ENCODE results near the gene SCAPER. TPM values are rescaled to one million over a fixed set of nuclear protein-coding genes. Genes with fewer than 3 reads are reported as not detected.

Gene SCAPER
- polyA plus RNA-seq, 1 experiment, result 5.4 TPM

- Histone ChIP-seq H3K9me3 (ENCODE audit: control insufficient read depth, insufficient read depth, low read length) (peaks cover 3% of the 10 kb centered on the region), H3K4me3 (ENCODE audit: low read depth, low read length) (no peak overlapping the region), H3K27me3 (ENCODE audit: control insufficient read depth, insufficient read depth, low read length) (no peaks in the 10 kb centered on the region), H3K27ac (ENCODE audit: low read depth, low read length) (no peak overlapping the region)
- no peak for DNase-seq (ENCODE audit: low read depth, low spot score)
- ChIA-PET CTCF (interaction anchor here (0.8 kb wide), 1 partner anchor 497 kb away, joined by 3 read pairs; no protein-coding TSS in a partner anchor), POLR2A (no interaction called here)
- no peak for TF ChIP-seq CTCF (IDR thresholded peaks at IDR 0.05; ENCODE audit: low read depth, low read length)
Observed at GRCh38 chr15:76636059-76636458, 269.1 kb downstream of the SCAPER start.

GRCh38 chr15:76626611-76627010, 278.5 kb downstream of the SCAPER start:
- CTCF ChIA-PET, result no interaction called here
- H3K4me3 ChIP-seq (ENCODE audit: low read depth, low read length), result no peak overlapping the region
- no peaks in the 10 kb centered on the region for H3K27me3 ChIP-seq (ENCODE audit: control insufficient read depth, insufficient read depth, low read length)
- H3K9me3 ChIP-seq (ENCODE audit: control insufficient read depth, insufficient read depth, low read length), result no peaks in the 10 kb centered on the region; the same call in 1 of the 2 replicates
- POLR2A ChIA-PET, result no interaction called here
- no peak for TF ChIP-seq CTCF (IDR thresholded peaks at IDR 0.05; ENCODE audit: low read depth, low read length)
- no peak overlapping the region for H3K27ac ChIP-seq (ENCODE audit: low read depth, low read length)
- DNase-seq (ENCODE audit: low read depth, low spot score), result no peak

- no peak overlapping the region for H3K27ac ChIP-seq (ENCODE audit: low read depth, low read length)
- TF ChIP-seq CTCF (IDR thresholded peaks at IDR 0.05; ENCODE audit: low read depth, low read length), result no peak
- ChIA-PET CTCF (interaction anchor here (0.6 kb wide), 1 partner anchor 290 kb away, joined by 8 read pairs; no protein-coding TSS in a partner anchor), POLR2A (no interaction called here)
- no peak for DNase-seq (ENCODE audit: low read depth, low spot score)
- H3K4me3 ChIP-seq (ENCODE audit: low read depth, low read length), result no peak overlapping the region
- H3K9me3 ChIP-seq (ENCODE audit: control insufficient read depth, insufficient read depth, low read length), result no peaks in the 10 kb centered on the region; the same call in 1 of the 2 replicates
- no peaks in the 10 kb centered on the region for H3K27me3 ChIP-seq (ENCODE audit: control insufficient read depth, insufficient read depth, low read length)
Observed at GRCh38 chr15:76625267-76625666, 279.9 kb downstream of the SCAPER start.

- H3K27ac ChIP-seq (ENCODE audit: low read depth, low read length), result no peak overlapping the region
- ChIA-PET CTCF (no interaction called here), POLR2A (no interaction called here)
- H3K27me3 ChIP-seq (ENCODE audit: control insufficient read depth, insufficient read depth, low read length), result no peaks in the 10 kb centered on the region
- no peak overlapping the region for H3K4me3 ChIP-seq (ENCODE audit: low read depth, low read length)
- no peak for DNase-seq (ENCODE audit: low read depth, low spot score)
- no peak for TF ChIP-seq CTCF (IDR thresholded peaks at IDR 0.05; ENCODE audit: low read depth, low read length)
- no peaks in the 10 kb centered on the region for H3K9me3 ChIP-seq (ENCODE audit: control insufficient read depth, insufficient read depth, low read length)
Observed at GRCh38 chr15:76614725-76615124, 290.4 kb downstream of the SCAPER start.

- no peak for TF ChIP-seq CTCF (IDR thresholded peaks at IDR 0.05; ENCODE audit: low read depth, low read length)
- Histone ChIP-seq H3K27ac (ENCODE audit: low read depth, low read length) (no peak overlapping the region), H3K9me3 (ENCODE audit: control insufficient read depth, insufficient read depth, low read length) (no peaks in the 10 kb centered on the region), H3K27me3 (ENCODE audit: control insufficient read depth, insufficient read depth, low read length) (no peaks in the 10 kb centered on the region), H3K4me3 (ENCODE audit: low read depth, low read length) (no peak overlapping the region)
- ChIA-PET CTCF (no interaction called here), POLR2A (no interaction called here)
- no peak for DNase-seq (ENCODE audit: low read depth, low spot score)
Observed at GRCh38 chr15:76588811-76589747, 316.1 kb downstream of the SCAPER start.
